ENCODE data around the gene HGD. TPM values are rescaled to one million over a fixed set of nuclear protein-coding genes. Genes with fewer than 3 reads are reported as not detected.
"Not testable (repeated sequence)": the region's sequence is repeated elsewhere in the genome, so short reads cannot be mapped to it uniquely, and the experiment has no call there.

The HGD gene
- total RNA-seq, 2 donors from 2014 or later = 14.2 to 14.3 TPM

DNA sequence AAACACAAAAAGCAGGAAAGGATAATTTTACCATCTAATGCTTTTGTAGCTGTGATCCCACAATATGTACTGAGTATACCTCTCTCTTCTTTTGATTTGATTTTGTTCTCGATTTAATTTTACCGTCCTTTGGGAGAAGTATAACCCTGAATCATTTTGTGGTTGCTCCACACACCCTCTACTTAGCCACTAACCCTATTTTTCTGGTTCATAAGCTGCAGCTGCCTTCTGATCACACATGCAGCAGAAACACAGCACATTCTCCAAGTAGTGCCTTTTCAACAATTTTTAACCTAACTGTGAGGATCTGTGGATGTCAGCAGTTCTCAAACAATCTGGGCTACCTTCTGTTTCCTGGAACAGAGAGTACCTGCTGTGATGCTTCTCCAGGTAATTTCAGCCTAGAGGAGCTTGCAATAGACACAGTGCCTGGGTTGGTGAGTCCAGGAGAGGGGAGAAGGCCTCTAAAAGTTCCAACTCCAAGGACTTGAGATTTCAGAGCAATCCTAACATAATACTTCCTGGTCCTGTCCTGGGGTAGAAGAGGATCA, 40.3 kb downstream of the HGD start:
- no peaks in the 10 kb centered on the region for H3K4me1 ChIP-seq
- no peak for ATAC-seq
- no peak overlapping the region for H3K4me3 ChIP-seq
- H3K9me3 ChIP-seq = no peaks in the 10 kb centered on the region
- WGBS, 2 donors = 86 to 94% methylated on average over 2 of the region's 2 CpGs
- H3K36me3 ChIP-seq (replicated peaks in 1 of 2; ENCODE audit: insufficient read depth in 1 of 2, low read depth in 2 of 2) = peaks cover 0 to 2% of the 10 kb centered on the region in 2 donors
- TF ChIP-seq, protein P1, sequence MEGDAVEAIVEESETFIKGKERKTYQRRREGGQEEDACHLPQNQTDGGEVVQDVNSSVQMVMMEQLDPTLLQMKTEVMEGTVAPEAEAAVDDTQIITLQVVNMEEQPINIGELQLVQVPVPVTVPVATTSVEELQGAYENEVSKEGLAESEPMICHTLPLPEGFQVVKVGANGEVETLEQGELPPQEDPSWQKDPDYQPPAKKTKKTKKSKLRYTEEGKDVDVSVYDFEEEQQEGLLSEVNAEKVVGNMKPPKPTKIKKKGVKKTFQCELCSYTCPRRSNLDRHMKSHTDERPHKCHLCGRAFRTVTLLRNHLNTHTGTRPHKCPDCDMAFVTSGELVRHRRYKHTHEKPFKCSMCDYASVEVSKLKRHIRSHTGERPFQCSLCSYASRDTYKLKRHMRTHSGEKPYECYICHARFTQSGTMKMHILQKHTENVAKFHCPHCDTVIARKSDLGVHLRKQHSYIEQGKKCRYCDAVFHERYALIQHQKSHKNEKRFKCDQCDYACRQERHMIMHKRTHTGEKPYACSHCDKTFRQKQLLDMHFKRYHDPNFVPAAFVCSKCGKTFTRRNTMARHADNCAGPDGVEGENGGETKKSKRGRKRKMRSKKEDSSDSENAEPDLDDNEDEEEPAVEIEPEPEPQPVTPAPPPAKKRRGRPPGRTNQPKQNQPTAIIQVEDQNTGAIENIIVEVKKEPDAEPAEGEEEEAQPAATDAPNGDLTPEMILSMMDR (IDR thresholded peaks at IDR 0.05) = no peak
- no peak for TF ChIP-seq POLR2A (IDR thresholded peaks at IDR 0.05)
- no peak overlapping the region for H3K27ac ChIP-seq
- intact Hi-C loops (cut with DNase I) = no loop called here
- H3K27me3 ChIP-seq = no peaks in the 10 kb centered on the region
- no peak for DNase-seq

DNA sequence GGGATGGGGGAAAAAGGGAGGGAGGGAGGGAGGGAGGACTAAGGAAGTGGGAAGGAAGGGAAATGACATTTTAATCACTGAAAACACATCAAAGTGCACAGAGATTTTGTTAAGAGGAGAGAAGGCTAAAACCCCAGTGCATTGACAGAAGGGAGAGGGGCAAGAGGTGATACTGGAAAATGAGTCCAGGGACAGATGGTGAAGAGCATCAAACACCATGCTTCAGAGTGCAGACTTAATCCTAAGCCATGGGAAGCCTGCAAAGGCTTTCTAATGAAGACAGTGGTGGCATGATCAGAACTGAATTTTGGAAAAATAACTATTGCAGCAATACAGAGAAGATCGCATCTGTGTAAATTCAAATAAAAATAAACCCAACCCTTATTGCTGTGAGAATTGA, 41.8 kb downstream of the HGD start:
- Histone ChIP-seq H3K4me1 (no peaks in the 10 kb centered on the region), H3K4me3 (no peak overlapping the region), H3K27ac (no peak overlapping the region), H3K9me3 (no peaks in the 10 kb centered on the region), H3K36me3 (replicated peaks in 1 of 2; ENCODE audit: insufficient read depth in 1 of 2, low read depth in 2 of 2) (peaks cover 0 to 2% of the 10 kb centered on the region in 2 donors), H3K27me3 (no peaks in the 10 kb centered on the region)
- intact Hi-C loops (cut with DNase I) = no loop called here
- DNase-seq (no peak), ATAC-seq (no peak)
- no peak for TF ChIP-seq POLR2A (IDR thresholded peaks at IDR 0.05)
- WGBS, 2 donors = 90 to 93% methylated on average over 1 of the region's 1 CpG

DNA sequence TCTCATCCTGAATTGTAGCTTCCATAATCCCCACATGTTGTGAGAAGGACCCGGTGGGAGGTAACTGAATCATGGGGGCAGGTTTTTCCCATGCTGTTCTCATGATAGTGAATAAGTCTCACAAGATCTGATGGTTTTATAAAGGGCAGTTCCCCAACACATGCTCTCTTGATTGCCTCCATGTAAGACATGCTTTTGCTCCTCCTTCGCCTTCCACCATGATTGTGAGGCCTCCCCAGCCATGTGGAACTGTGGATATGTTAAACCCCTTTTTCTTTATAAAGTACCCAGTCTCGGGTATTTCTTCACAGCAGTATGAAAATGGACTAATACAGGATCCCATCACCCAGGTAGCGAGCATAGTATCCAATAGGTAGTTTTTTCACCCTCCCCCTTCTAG, 43.2 kb downstream of the HGD start:
- H3K36me3 ChIP-seq (replicated peaks in 1 of 2; ENCODE audit: insufficient read depth in 1 of 2, low read depth in 2 of 2); ATAC-seq; H3K4me3 ChIP-seq; H3K9me3 ChIP-seq; DNase-seq; H3K27me3 ChIP-seq; H3K4me1 ChIP-seq; intact Hi-C loops (cut with DNase I); H3K27ac ChIP-seq: not testable (repeated sequence)
- WGBS, 2 donors = 93 to 96% methylated on average over 4 of the region's 4 CpGs

DNA sequence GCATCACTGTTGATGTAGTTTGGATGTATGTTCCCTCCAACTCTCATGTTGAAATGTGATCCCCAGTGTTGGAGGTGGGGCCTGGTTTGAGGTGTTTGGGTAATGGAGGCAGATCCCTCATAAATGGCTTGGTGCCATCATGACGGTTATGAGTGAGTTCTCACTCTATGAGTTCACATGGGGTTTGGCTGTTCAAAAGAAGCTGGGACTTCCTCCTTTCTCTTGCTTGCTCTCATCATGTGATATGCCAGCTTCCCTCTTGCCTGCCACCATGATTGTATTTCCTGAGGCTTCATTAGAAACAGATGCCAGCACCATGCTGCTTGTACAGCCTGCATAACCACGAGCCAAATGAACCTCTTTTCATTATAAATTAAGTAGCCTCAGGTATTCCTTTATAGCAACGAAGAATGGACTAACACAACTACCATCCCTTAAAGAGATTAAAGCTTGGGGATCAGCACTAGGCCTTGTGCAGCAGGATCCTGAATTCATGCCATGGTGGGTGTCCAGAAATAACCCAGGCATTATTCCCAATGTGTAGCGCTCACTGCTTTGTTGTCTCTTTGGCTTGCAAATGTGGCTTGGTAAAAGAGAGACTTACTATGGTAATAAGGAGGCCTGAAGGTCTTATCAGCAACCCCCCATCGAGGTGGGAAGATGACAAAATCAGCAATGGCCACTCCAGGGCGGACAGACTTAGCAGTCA, 44.0 kb downstream of the HGD start:
- TF ChIP-seq, protein P1 (IDR thresholded peaks at IDR 0.05) = no peak
- no peak for TF ChIP-seq POLR2A (IDR thresholded peaks at IDR 0.05)

DNA sequence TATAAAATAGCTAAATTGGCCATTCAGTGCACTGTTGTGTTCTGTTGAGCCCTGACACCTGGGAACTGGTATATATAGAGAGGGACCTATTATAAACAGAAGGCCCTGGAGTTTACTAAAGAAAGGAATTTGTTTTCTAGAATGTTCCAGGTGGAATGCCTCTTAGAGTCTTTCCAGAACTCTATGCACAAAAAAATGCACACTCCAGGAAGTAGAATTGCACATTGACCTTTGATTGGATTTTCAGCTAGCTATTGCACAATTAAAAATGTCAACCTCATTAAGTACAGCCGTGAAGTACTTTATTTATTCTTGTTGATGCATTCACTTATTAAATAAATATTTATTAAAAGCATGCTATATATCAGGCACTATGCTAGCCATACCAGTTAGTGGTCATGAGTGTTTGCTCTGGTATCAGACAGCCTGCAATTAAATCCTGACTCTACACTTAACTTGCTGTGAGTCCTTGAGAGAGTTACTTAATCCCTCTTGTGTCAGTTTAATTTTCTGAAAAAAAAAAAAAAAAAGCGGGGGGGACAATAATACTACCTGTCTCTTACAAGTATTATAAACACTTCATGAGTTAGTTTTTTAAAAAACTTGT, 45.1 kb downstream of the HGD start:
- Histone ChIP-seq H3K27me3 (no peaks in the 10 kb centered on the region), H3K36me3 (replicated peaks in 1 of 2; ENCODE audit: insufficient read depth in 1 of 2, low read depth in 2 of 2) (peaks cover 0 to 2% of the 10 kb centered on the region in 2 donors), H3K4me1 (no peaks in the 10 kb centered on the region), H3K27ac (no peak overlapping the region), H3K4me3 (no peak overlapping the region), H3K9me3 (no peaks in the 10 kb centered on the region)
- ATAC-seq (no peak), DNase-seq (no peak)
- WGBS, 2 donors = 45 to 56% methylated on average over 2 of the region's 2 CpGs
- TF ChIP-seq, protein P1 (IDR thresholded peaks at IDR 0.05) = no peak
- no peak for TF ChIP-seq POLR2A (IDR thresholded peaks at IDR 0.05)
- intact Hi-C loops (cut with DNase I) = no loop called here

More for the DNA sequence above, 44.0 kb downstream of the HGD start:
- Histone ChIP-seq H3K27ac (no peak overlapping the region), H3K9me3 (no peaks in the 10 kb centered on the region), H3K4me1 (no peaks in the 10 kb centered on the region), H3K27me3 (no peaks in the 10 kb centered on the region), H3K4me3 (no peak overlapping the region), H3K36me3 (replicated peaks in 1 of 2; ENCODE audit: insufficient read depth in 1 of 2, low read depth in 2 of 2) (peaks cover 0 to 2% of the 10 kb centered on the region in 2 donors)
- intact Hi-C loops (cut with DNase I) = no loop called here
- DNase-seq = no peak
- WGBS, 2 donors = 80 to 93% methylated on average over 6 of the region's 6 CpGs
- no peak for ATAC-seq
